Mesenteric fat pad (tissue), 1 donor: ENCODE results near the gene SAP25. TPM values are rescaled to one million over a fixed set of nuclear protein-coding genes. Genes with fewer than 3 reads are reported as not detected.
A peak's percentile ranks its signal among the peaks of the same experiment; 100 is the strongest.
"Not testable (repeated sequence)": the region's sequence is repeated elsewhere in the genome, so short reads cannot be mapped to it uniquely, and the experiment has no call there.

Experiments
- DNase-seq: peaks from one replicate; pipeline ENCODE4 v3.0.0-alpha.2; 2020; ENCODE audit warnings: low spot score
- total RNA-seq: library from RNA; stranded (reverse); fragmentation: NEBNext Ultra II Directional; extraction: Animal tissue kit (Norgen Biotek cat#: 25700); gene quantifications from one replicate; pipeline ENCODE4 v1.2.1, GENCODE V29; 2021
- donor health status: DM: yes; HTN: yes; CAD: no.

The SAP25 gene
- total RNA-seq, 1 donor from 2014 or later, result 2.3 TPM

- peak; percentile 87 for DNase-seq
Measured at GRCh38 chr7:100562195-100563099, 11.3 kb downstream of the SAP25 start.

GRCh38 chr7:100561491-100562194, 12.1 kb downstream of the SAP25 start:
- no peak for DNase-seq

- DNase-seq, result no peak
Measured at GRCh38 chr7:100559127-100559526, 14.6 kb downstream of the SAP25 start.

- no peak for DNase-seq
Measured at GRCh38 chr7:100556541-100556940, 17.2 kb downstream of the SAP25 start.

GRCh38 chr7:100555701-100556100, 18.0 kb downstream of the SAP25 start:
- DNase-seq, result no peak

GRCh38 chr7:100553032-100553431, 20.7 kb downstream of the SAP25 start:
- no peak for DNase-seq

- DNase-seq, result no peak
Measured at GRCh38 chr7:100552532-100552931, 21.2 kb downstream of the SAP25 start.

GRCh38 chr7:100548446-100548845, 25.3 kb downstream of the SAP25 start:
- not testable (repeated sequence) for DNase-seq

GRCh38 chr7:100547872-100548271, 25.8 kb downstream of the SAP25 start:
- no peak for DNase-seq

- DNase-seq, result no peak
Measured at GRCh38 chr7:100546926-100547800, 26.5 kb downstream of the SAP25 start.

GRCh38 chr7:100546129-100546925, 27.4 kb downstream of the SAP25 start:
- no peak for DNase-seq

- DNase-seq, result no peak
Measured at GRCh38 chr7:100545360-100546128, 28.2 kb downstream of the SAP25 start.

GRCh38 chr7:100544967-100545359, 28.7 kb downstream of the SAP25 start:
- DNase-seq, result no peak

- DNase-seq, result no peak
Measured at GRCh38 chr7:100544386-100544785, 29.3 kb downstream of the SAP25 start.

- DNase-seq, result no peak
Measured at GRCh38 chr7:100543586-100543985, 30.1 kb downstream of the SAP25 start.

GRCh38 chr7:100541309-100541708, 32.4 kb downstream of the SAP25 start:
- not testable (repeated sequence) for DNase-seq

- no peak for DNase-seq
Measured at GRCh38 chr7:100540073-100540723, 33.5 kb downstream of the SAP25 start.

GRCh38 chr7:100539436-100540006, 34.2 kb downstream of the SAP25 start:
- DNase-seq, result no peak
